ENCODE data around the gene ZFP69.

The ZFP69 gene

DNA sequence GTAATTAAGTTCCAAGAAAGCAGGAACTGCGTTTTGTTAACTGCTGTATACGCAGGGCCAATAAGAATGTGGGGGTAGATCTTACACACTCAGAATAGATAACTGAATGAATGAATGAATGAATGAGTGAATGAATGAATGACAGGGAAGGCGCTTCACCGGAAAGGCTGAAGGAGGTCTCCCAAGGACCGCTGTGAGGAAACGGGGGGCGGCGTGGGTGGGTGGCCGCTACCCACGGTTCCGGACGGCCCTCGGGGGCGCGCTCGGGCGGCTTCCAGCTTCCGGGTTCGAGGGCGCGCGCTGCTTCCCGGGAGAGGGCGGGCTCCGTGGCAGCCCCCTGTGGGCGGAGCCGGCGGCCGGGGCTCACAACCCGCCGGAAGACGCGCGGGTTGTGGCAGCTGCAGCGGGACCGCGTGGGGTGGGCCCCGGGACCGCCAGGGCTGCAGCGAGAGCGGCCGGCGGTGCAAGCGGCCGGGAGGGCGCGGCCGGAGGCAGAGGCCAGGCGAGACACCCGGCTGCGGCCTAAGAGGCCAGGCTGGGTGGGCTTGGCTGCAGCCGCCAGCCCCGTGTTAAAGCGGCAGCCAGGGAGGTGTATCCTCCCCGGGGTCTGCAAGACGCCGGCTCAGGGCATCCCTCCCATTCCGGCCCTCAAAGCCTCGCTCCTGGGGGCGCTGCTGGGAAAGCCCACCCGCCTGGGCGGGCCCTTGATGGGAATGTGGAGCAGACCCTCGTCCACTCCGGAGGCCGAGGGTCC, at the start of gene ZFP69 (continued):
- TF ChIP-seq SP2 (tag by site-specific recombination; IDR thresholded peaks at IDR 0.05) (peak; percentile 52), OSR2 (tag by site-specific recombination; IDR thresholded peaks at IDR 0.05) (0 out of 2 replicates have a peak, but pooled peaks have one; percentile 14), ZNF324 (tag by site-specific recombination; IDR thresholded peaks at IDR 0.05) (peak; percentile 22; the same call in 1 of the 2 replicates), YY2 (tag by site-specific recombination; IDR thresholded peaks at IDR 0.05) (no peak), KLF9 (tag by site-specific recombination; IDR thresholded peaks at IDR 0.05; ENCODE audit: low read depth) (peak; percentile 42; the same call in 1 of the 2 replicates), ZNF394 (tag by site-specific recombination; IDR thresholded peaks at IDR 0.05; ENCODE audit: borderline replicate concordance) (no peak), ZNF335 (tag by site-specific recombination; conservative IDR thresholded peaks at IDR 0.05) (no peak), HOXA7 (CRISPR knock-in tag; IDR thresholded peaks at IDR 0.05; ENCODE audit: borderline replicate concordance) (no peak), KLF10 (tag by site-specific recombination; IDR thresholded peaks at IDR 0.05) (0 out of 2 replicates have a peak, but pooled peaks have one; percentile 28), GLIS2 (tag by site-specific recombination; IDR thresholded peaks at IDR 0.05) (peak; percentile 80), ZFP69B (tag by site-specific recombination; IDR thresholded peaks at IDR 0.05) (peak; percentile 93), ZBTB20 (tag by site-specific recombination; IDR thresholded peaks at IDR 0.05) (peak; percentile 64; the same call in 1 of the 2 replicates), SETDB1 (IDR thresholded peaks at IDR 0.05; ENCODE audit: insufficient read length, low read length) (peak; percentile 22), ZNF629 (tag by site-specific recombination; IDR thresholded peaks at IDR 0.05) (0 out of 2 replicates have a peak, but pooled peaks have one; percentile 29), ZNF10 (tag by site-specific recombination; IDR thresholded peaks at IDR 0.05) (no peak), ZNF341 (tag by site-specific recombination; IDR thresholded peaks at IDR 0.05; ENCODE audit: low read depth) (peak; percentile 64), GLIS1 (tag by site-specific recombination; IDR thresholded peaks at IDR 0.05) (peak; percentile 67)
- TF ChIP-seq, protein P1, sequence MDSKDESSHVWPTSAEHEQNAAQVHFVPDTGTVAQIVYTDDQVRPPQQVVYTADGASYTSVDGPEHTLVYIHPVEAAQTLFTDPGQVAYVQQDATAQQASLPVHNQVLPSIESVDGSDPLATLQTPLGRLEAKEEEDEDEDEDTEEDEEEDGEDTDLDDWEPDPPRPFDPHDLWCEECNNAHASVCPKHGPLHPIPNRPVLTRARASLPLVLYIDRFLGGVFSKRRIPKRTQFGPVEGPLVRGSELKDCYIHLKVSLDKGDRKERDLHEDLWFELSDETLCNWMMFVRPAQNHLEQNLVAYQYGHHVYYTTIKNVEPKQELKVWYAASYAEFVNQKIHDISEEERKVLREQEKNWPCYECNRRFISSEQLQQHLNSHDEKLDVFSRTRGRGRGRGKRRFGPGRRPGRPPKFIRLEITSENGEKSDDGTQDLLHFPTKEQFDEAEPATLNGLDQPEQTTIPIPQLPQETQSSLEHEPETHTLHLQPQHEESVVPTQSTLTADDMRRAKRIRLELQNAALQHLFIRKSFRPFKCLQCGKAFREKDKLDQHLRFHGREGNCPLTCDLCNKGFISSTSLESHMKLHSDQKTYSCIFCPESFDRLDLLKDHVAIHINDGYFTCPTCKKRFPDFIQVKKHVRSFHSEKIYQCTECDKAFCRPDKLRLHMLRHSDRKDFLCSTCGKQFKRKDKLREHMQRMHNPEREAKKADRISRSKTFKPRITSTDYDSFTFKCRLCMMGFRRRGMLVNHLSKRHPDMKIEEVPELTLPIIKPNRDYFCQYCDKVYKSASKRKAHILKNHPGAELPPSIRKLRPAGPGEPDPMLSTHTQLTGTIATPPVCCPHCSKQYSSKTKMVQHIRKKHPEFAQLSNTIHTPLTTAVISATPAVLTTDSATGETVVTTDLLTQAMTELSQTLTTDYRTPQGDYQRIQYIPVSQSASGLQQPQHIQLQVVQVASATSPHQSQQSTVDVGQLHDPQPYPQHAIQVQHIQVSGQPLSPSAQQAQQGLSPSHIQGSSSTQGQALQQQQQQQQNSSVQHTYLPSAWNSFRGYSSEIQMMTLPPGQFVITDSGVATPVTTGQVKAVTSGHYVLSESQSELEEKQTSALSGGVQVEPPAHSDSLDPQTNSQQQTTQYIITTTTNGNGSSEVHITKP (tag by site-specific recombination; IDR thresholded peaks at IDR 0.05), result 0 out of 2 replicates have a peak, but pooled peaks have one; percentile 39
- TF ChIP-seq, protein P2, sequence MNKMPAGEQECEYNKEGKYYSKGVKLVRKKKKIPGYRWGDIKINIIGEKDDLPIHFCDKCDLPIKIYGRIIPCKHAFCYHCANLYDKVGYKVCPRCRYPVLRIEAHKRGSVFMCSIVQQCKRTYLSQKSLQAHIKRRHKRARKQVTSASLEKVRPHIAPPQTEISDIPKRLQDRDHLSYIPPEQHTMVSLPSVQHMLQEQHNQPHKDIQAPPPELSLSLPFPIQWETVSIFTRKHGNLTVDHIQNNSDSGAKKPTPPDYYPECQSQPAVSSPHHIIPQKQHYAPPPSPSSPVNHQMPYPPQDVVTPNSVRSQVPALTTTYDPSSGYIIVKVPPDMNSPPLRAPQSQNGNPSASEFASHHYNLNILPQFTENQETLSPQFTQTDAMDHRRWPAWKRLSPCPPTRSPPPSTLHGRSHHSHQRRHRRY (tag by site-specific recombination; IDR thresholded peaks at IDR 0.05), result no peak
- TF ChIP-seq, protein P3, sequence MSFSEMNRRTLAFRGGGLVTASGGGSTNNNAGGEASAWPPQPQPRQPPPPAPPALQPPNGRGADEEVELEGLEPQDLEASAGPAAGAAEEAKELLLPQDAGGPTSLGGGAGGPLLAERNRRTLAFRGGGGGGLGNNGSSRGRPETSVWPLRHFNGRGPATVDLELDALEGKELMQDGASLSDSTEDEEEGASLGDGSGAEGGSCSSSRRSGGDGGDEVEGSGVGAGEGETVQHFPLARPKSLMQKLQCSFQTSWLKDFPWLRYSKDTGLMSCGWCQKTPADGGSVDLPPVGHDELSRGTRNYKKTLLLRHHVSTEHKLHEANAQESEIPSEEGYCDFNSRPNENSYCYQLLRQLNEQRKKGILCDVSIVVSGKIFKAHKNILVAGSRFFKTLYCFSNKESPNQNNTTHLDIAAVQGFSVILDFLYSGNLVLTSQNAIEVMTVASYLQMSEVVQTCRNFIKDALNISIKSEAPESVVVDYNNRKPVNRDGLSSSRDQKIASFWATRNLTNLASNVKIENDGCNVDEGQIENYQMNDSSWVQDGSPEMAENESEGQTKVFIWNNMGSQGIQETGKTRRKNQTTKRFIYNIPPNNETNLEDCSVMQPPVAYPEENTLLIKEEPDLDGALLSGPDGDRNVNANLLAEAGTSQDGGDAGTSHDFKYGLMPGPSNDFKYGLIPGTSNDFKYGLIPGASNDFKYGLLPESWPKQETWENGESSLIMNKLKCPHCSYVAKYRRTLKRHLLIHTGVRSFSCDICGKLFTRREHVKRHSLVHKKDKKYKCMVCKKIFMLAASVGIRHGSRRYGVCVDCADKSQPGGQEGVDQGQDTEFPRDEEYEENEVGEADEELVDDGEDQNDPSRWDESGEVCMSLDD (tag by site-specific recombination; IDR thresholded peaks at IDR 0.05), result peak; percentile 73; the same call in 1 of the 2 replicates
- TF ChIP-seq, protein P4, sequence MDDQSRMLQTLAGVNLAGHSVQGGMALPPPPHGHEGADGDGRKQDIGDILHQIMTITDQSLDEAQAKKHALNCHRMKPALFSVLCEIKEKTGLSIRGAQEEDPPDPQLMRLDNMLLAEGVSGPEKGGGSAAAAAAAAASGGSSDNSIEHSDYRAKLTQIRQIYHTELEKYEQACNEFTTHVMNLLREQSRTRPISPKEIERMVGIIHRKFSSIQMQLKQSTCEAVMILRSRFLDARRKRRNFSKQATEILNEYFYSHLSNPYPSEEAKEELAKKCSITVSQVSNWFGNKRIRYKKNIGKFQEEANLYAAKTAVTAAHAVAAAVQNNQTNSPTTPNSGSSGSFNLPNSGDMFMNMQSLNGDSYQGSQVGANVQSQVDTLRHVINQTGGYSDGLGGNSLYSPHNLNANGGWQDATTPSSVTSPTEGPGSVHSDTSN (CRISPR knock-in tag; IDR thresholded peaks at IDR 0.05), result peak; percentile 58; the same call in 1 of the 2 replicates
- TF ChIP-seq, protein P5, sequence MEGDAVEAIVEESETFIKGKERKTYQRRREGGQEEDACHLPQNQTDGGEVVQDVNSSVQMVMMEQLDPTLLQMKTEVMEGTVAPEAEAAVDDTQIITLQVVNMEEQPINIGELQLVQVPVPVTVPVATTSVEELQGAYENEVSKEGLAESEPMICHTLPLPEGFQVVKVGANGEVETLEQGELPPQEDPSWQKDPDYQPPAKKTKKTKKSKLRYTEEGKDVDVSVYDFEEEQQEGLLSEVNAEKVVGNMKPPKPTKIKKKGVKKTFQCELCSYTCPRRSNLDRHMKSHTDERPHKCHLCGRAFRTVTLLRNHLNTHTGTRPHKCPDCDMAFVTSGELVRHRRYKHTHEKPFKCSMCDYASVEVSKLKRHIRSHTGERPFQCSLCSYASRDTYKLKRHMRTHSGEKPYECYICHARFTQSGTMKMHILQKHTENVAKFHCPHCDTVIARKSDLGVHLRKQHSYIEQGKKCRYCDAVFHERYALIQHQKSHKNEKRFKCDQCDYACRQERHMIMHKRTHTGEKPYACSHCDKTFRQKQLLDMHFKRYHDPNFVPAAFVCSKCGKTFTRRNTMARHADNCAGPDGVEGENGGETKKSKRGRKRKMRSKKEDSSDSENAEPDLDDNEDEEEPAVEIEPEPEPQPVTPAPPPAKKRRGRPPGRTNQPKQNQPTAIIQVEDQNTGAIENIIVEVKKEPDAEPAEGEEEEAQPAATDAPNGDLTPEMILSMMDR (tag by site-specific recombination; IDR thresholded peaks at IDR 0.05), result peak; percentile 12; the same call in 1 of the 2 replicates
- TF ChIP-seq, protein P6, sequence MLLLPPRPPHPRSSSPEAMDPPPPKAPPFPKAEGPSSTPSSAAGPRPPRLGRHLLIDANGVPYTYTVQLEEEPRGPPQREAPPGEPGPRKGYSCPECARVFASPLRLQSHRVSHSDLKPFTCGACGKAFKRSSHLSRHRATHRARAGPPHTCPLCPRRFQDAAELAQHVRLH (tag by site-specific recombination; IDR thresholded peaks at IDR 0.05), result peak; percentile 81
- TF ChIP-seq, protein P7, sequence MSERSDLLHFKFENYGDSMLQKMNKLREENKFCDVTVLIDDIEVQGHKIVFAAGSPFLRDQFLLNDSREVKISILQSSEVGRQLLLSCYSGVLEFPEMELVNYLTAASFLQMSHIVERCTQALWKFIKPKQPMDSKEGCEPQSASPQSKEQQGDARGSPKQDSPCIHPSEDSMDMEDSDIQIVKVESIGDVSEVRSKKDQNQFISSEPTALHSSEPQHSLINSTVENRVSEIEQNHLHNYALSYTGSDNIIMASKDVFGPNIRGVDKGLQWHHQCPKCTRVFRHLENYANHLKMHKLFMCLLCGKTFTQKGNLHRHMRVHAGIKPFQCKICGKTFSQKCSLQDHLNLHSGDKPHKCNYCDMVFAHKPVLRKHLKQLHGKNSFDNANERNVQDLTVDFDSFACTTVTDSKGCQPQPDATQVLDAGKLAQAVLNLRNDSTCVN (tag by site-specific recombination; optimal IDR thresholded peaks at IDR 0.05), result peak; percentile 87
- TF ChIP-seq, protein P8, sequence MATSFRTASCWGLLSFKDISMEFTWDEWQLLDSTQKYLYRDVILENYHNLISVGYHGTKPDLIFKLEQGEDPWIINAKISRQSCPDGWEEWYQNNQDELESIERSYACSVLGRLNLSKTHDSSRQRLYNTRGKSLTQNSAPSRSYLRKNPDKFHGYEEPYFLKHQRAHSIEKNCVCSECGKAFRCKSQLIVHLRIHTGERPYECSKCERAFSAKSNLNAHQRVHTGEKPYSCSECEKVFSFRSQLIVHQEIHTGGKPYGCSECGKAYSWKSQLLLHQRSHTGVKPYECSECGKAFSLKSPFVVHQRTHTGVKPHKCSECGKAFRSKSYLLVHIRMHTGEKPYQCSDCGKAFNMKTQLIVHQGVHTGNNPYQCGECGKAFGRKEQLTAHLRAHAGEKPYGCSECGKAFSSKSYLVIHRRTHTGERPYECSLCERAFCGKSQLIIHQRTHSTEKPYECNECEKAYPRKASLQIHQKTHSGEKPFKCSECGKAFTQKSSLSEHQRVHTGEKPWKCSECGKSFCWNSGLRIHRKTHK (tag by site-specific recombination; IDR thresholded peaks at IDR 0.05), result peak; percentile 54; the same call in 1 of the 2 replicates
